GM19351 (cell line): ENCODE data around the gene SCGB3A1.

Source experiments
- ATAC-seq: cut with Tn5 transposase; IDR thresholded peaks from one replicate; pipeline ENCODE4 v1.9.1; 2021; ENCODE audit warnings: mild to moderate bottlenecking, moderate library complexity; ENCODE audit not compliant: unreplicated experiment

The SCGB3A1 gene

GRCh38 chr5:180592176-180592575, 877 bp upstream of the SCGB3A1 start:
- ATAC-seq, result no peak

- ATAC-seq, result no peak
Measured at GRCh38 chr5:180590543-180591310, 572 bp downstream of the SCGB3A1 start.

GRCh38 chr5:180589771-180590542, 1.3 kb downstream of the SCGB3A1 start:
- ATAC-seq, result no peak

- no peak for ATAC-seq
Measured at GRCh38 chr5:180586870-180587269, 4.4 kb downstream of the SCGB3A1 start.

GRCh38 chr5:180586204-180586603, 5.1 kb downstream of the SCGB3A1 start:
- ATAC-seq, result no peak

GRCh38 chr5:180583738-180584137, 7.6 kb downstream of the SCGB3A1 start:
- ATAC-seq, result no peak

- ATAC-seq, result no peak
Measured at GRCh38 chr5:180580681-180581080, 10.6 kb downstream of the SCGB3A1 start.

GRCh38 chr5:180575571-180575970, 15.7 kb downstream of the SCGB3A1 start:
- no peak for ATAC-seq

- no peak for ATAC-seq
Measured at GRCh38 chr5:180568914-180569313, 22.4 kb downstream of the SCGB3A1 start.

GRCh38 chr5:180563994-180564393, 27.3 kb downstream of the SCGB3A1 start:
- ATAC-seq, result no peak

- no peak for ATAC-seq
Measured at GRCh38 chr5:180558232-180558631, 33.1 kb downstream of the SCGB3A1 start.

GRCh38 chr5:180557217-180557809, 34.0 kb downstream of the SCGB3A1 start:
- no peak for ATAC-seq

GRCh38 chr5:180555168-180555921, 36.0 kb downstream of the SCGB3A1 start:
- ATAC-seq, result no peak

- ATAC-seq, result no peak
Measured at GRCh38 chr5:180553530-180553929, 37.8 kb downstream of the SCGB3A1 start.

- ATAC-seq, result no peak
Measured at GRCh38 chr5:180548563-180548962, 42.7 kb downstream of the SCGB3A1 start.

GRCh38 chr5:180545248-180545647, 46.1 kb downstream of the SCGB3A1 start:
- no peak for ATAC-seq

GRCh38 chr5:180541710-180542109, 49.6 kb downstream of the SCGB3A1 start:
- ATAC-seq, result no peak
